Esophagus (tissue), 2 donors: ENCODE measurements around the gene YBX2. TPM values are rescaled to one million over a fixed set of nuclear protein-coding genes. Genes with fewer than 3 reads are reported as not detected.

Experiments
- H3K27ac ChIP-seq, 2 donors: one replicate each; pipeline ENCODE4 v1.5.1; 2013; ENCODE audit warnings: low read depth in 2 of 2, mild to moderate bottlenecking in 2 of 2, inconsistent platforms in 1 of 2, low read length in 1 of 2, moderate library complexity in 1 of 2
- H3K27me3 ChIP-seq, 2 donors: one replicate each; pipeline ENCODE4 v1.6.1; 2013; ENCODE audit warnings: low read length in 2 of 2, control low read depth in 1 of 2, mild to moderate bottlenecking in 1 of 2; ENCODE audit not compliant: insufficient read depth in 2 of 2, control insufficient read depth in 1 of 2
- H3K36me3 ChIP-seq, 2 donors: one replicate each; pipeline ENCODE4 v1.6.1; 2013; ENCODE audit warnings: low read length in 1 of 2; ENCODE audit not compliant: control insufficient read depth in 2 of 2, insufficient read depth in 2 of 2
- H3K4me1 ChIP-seq, 2 donors: one replicate each; pipeline ENCODE4 v1.6.1; 2013; ENCODE audit warnings: low read length in 1 of 2; ENCODE audit not compliant: control insufficient read depth in 2 of 2, insufficient read depth in 2 of 2
- H3K4me3 ChIP-seq, 2 donors: one replicate each; pipeline ENCODE4 v1.5.1; 2013; ENCODE audit warnings: low read length in 2 of 2, mild to moderate bottlenecking in 2 of 2, low read depth in 1 of 2, moderate library complexity in 1 of 2
- H3K9me3 ChIP-seq, 2 donors: one replicate each; pipeline ENCODE4 v1.6.1; 2013; ENCODE audit warnings: mild to moderate bottlenecking in 2 of 2, low read depth in 1 of 2, low read length in 1 of 2, moderate library complexity in 1 of 2; ENCODE audit not compliant: control insufficient read depth in 2 of 2, insufficient read depth in 1 of 2
- WGBS, 2 donors: extraction: QIAGEN DNeasy Blood & Tissue Kit; methylation state at CpG; one replicate each; pipeline ENCODE4 v1.1.7; 2013; 5-methylcytosine and 5-hydroxymethylcytosine counted together
- polyA plus RNA-seq, 2 donors: library from polyadenylated mRNA; stranded (reverse); fragments of 200-250 nt; gene quantifications; one replicate each; pipeline ENCODE4 v1.2.3, GENCODE V29; 2013
- donor health status: healthy with polysubstance abuse.
- donor health status: Bipolar disorder and iron deficiency.

The YBX2 gene
- polyA plus RNA-seq, 2 donors, result 2.8 to 13.0 TPM

- Histone ChIP-seq H3K36me3 (peaks cover 0 to 3% of the 10 kb centered on the region in 2 donors), H3K27ac (peak within 1 kb of the TSS; percentile 82 to 95), H3K27me3 (no peaks in the 10 kb centered on the region), H3K4me3 (peak within 1 kb of the TSS; percentile 35 to 53), H3K9me3 (no peaks in the 10 kb centered on the region), H3K4me1 (peaks cover 6 to 24% of the 10 kb centered on the region in 2 donors)
- WGBS, 2 donors, result 0 to 1% methylated on average over 67 to 71 of the region's 71 CpGs
Measured at GRCh38 chr17:7281074-7281952, 13.1 kb downstream of the YBX2 start, which contains the start of gene SLC2A4. Gene SLC2A4, plus strand, starts transcription at chr17:7281718. Its CDS starts 217 bp downstream, at chr17:7281935.

- 0 to 1% methylated on average over 29 of the region's 29 CpGs for WGBS, 2 donors
- H3K4me3 ChIP-seq, result peak overlapping the region; percentile 35 to 53
- H3K27ac ChIP-seq, result peak overlapping the region; percentile 82 to 95
- H3K27me3 ChIP-seq, result no peaks in the 10 kb centered on the region
- no peaks in the 10 kb centered on the region for H3K9me3 ChIP-seq
- peaks cover 0 to 3% of the 10 kb centered on the region in 2 donors for H3K36me3 ChIP-seq
- peaks cover 6 to 24% of the 10 kb centered on the region in 2 donors for H3K4me1 ChIP-seq
Measured at GRCh38 chr17:7280519-7281073, 13.8 kb downstream of the YBX2 start.

GRCh38 chr17:7279448-7279847 lies 15.0 kb downstream of the YBX2 start:
- Histone ChIP-seq H3K36me3 (no peaks in the 10 kb centered on the region), H3K4me3 (no peak overlapping the region), H3K27me3 (no peaks in the 10 kb centered on the region), H3K27ac (peak overlapping the region in 1 of 2 donors; percentile 95), H3K4me1 (peaks cover 6 to 24% of the 10 kb centered on the region in 2 donors), H3K9me3 (no peaks in the 10 kb centered on the region)
- 70 to 76% methylated on average over 8 of the region's 8 CpGs for WGBS, 2 donors

- 49 to 58% methylated on average over 1 of the region's 1 CpG for WGBS, 2 donors
Measured at GRCh38 chr17:7266784-7267183, 27.7 kb downstream of the YBX2 start.

GRCh38 chr17:7263801-7264078 lies 30.7 kb downstream of the YBX2 start:
- peak overlapping the region; percentile 65 to 82 for H3K4me3 ChIP-seq
- no peaks in the 10 kb centered on the region for H3K27me3 ChIP-seq
- WGBS, 2 donors, result 30 to 46% methylated on average over 4 of the region's 4 CpGs
- H3K4me1 ChIP-seq, result no peaks in the 10 kb centered on the region
- H3K9me3 ChIP-seq, result no peaks in the 10 kb centered on the region
- peaks cover 2 to 4% of the 10 kb centered on the region in 2 donors for H3K36me3 ChIP-seq
- H3K27ac ChIP-seq, result peak overlapping the region; percentile 87 to 98

More at GRCh38 chr17:7266784-7267183, 27.7 kb downstream of the YBX2 start:
- Histone ChIP-seq H3K27ac (no peak overlapping the region), H3K4me3 (no peak overlapping the region), H3K4me1 (no peaks in the 10 kb centered on the region), H3K27me3 (no peaks in the 10 kb centered on the region), H3K9me3 (no peaks in the 10 kb centered on the region), H3K36me3 (no peaks in the 10 kb centered on the region)

- 5 to 8% methylated on average over 23 to 26 of the region's 26 CpGs for WGBS, 2 donors
- H3K9me3 ChIP-seq, result no peaks in the 10 kb centered on the region
- peaks cover 4 to 6% of the 10 kb centered on the region in 2 donors for H3K36me3 ChIP-seq
- H3K4me3 ChIP-seq, result peak overlapping the region; percentile 65 to 82
- H3K27me3 ChIP-seq, result no peaks in the 10 kb centered on the region
- peak overlapping the region; percentile 87 to 98 for H3K27ac ChIP-seq
- H3K4me1 ChIP-seq, result no peaks in the 10 kb centered on the region
Measured at GRCh38 chr17:7262935-7263800, 31.3 kb downstream of the YBX2 start.

GRCh38 chr17:7262192-7262934 lies 32.1 kb downstream of the YBX2 start, which contains the start of gene CLDN7:
Gene CLDN7, minus strand, starts transcription at chr17:7262478. Its CDS starts 435 bp downstream, at chr17:7262043.
- WGBS, 2 donors, result 6% methylated on average over 63 to 64 of the region's 64 CpGs
- Histone ChIP-seq H3K27me3 (no peaks in the 10 kb centered on the region), H3K27ac (peak within 1 kb of the TSS; percentile 87 to 98), H3K4me3 (peak within 1 kb of the TSS; percentile 65 to 82), H3K36me3 (peaks cover 6 to 7% of the 10 kb centered on the region in 2 donors), H3K4me1 (no peaks in the 10 kb centered on the region), H3K9me3 (no peaks in the 10 kb centered on the region)

- Histone ChIP-seq H3K27me3 (no peaks in the 10 kb centered on the region), H3K4me1 (no peaks in the 10 kb centered on the region), H3K36me3 (peaks cover 8 to 12% of the 10 kb centered on the region in 2 donors), H3K4me3 (peak overlapping the region; percentile 65 to 82), H3K9me3 (no peaks in the 10 kb centered on the region), H3K27ac (peak overlapping the region; percentile 87 to 88)
- 11% methylated on average over 40 to 71 of the region's 71 CpGs for WGBS, 2 donors
Measured at GRCh38 chr17:7261379-7262191, 32.9 kb downstream of the YBX2 start.
